Ammon's horn (tissue), 1 donor: ENCODE results near the gene CEP97.

Experiments
- DNase-seq: peaks from one replicate; pipeline ENCODE4 v3.0.0-alpha.2; 2016; ENCODE audit warnings: low spot score

CEP97 gene

GRCh38 chr3:101816215-101817149 lies 92.1 kb downstream of the CEP97 start:
- no peak for DNase-seq

- no peak for DNase-seq
These were observed 93.6 kb downstream of the CEP97 start for GRCh38 chr3:101817992-101818391.

- DNase-seq, result no peak
These were observed 95.3 kb downstream of the CEP97 start for GRCh38 chr3:101819649-101820206.
